ENCODE results near the gene MEIKIN. TPM values are rescaled to one million over a fixed set of nuclear protein-coding genes. Genes with fewer than 3 reads are reported as not detected.
A peak's percentile ranks its signal among the peaks of the same experiment; 100 is the strongest.

Gene MEIKIN
- total and polyA plus RNA-seq, 12 donors: 0.09 TPM; not detected in 11

DNA sequence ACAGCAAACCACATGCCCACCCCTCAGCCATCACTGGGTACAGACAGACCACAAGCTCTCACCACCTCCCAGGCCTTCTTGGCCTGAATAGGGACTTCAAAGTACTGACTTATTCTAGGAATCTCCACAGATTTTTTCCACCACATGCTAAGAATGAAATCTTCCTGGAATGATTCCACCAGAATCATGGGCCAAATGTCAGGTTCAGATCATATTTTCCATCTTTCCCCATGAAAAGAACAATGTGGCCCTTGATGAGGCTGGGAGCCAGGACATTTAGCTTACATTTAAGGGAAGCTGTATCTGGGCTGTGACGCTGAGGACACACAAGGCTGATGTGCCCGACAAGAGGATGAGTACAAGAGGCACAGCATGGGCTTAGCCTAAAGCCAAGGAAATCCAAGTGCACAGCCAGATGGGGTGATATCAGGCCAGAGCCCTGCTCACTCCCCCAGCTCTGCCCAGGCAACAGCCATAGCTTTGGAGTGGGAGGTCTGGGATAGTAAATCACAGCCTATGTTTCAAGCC is 37.8 kb upstream of the MEIKIN start:
- H3K27ac ChIP-seq: no peak overlapping the region
- TF ChIP-seq CTCF (IDR thresholded peaks at IDR 0.05): no peak
- intact Hi-C loops (cut with DNase I): no loop called here
- H3K36me3 ChIP-seq: no peaks in the 10 kb centered on the region
- no peaks in the 10 kb centered on the region for H3K9me3 ChIP-seq
- no peaks in the 10 kb centered on the region for H3K27me3 ChIP-seq
- no peak overlapping the region for H3K4me3 ChIP-seq
- H3K4me1 ChIP-seq: peaks cover 0 to 10% (median 0%) of the 10 kb centered on the region in 9 donors
- 52 to 58% methylated on average over 2 of the region's 2 CpGs for WGBS, 2 donors
- DNase-seq (no peak), ATAC-seq (peak in 3 of 8 donors; percentile 11 to 50 (median 36))

- Histone ChIP-seq H3K36me3 (no peaks in the 10 kb centered on the region), H3K27ac (no peak overlapping the region), H3K9me3 (no peaks in the 10 kb centered on the region), H3K4me1 (peaks cover 0 to 10% (median 0%) of the 10 kb centered on the region in 9 donors), H3K4me3 (no peak overlapping the region), H3K27me3 (no peaks in the 10 kb centered on the region)
- intact Hi-C loops (cut with DNase I): no loop called here
- no peak for ATAC-seq
- no peak for TF ChIP-seq CTCF (IDR thresholded peaks at IDR 0.05)
- no peak for DNase-seq
- WGBS, 2 donors: 78 to 81% methylated on average over 4 of the region's 4 CpGs
Observed at GRCh38 chr5:131981516-131981915, 36.1 kb upstream of the MEIKIN start.

- Histone ChIP-seq H3K4me1 (peaks cover 0 to 10% (median 0%) of the 10 kb centered on the region in 9 donors), H3K27ac (no peak overlapping the region), H3K4me3 (no peak overlapping the region), H3K36me3 (no peaks in the 10 kb centered on the region), H3K9me3 (no peaks in the 10 kb centered on the region), H3K27me3 (no peaks in the 10 kb centered on the region)
- no peak for ATAC-seq
- WGBS, 2 donors: 77 to 78% methylated on average over 4 of the region's 4 CpGs
- DNase-seq: no peak
- no peak for TF ChIP-seq CTCF (IDR thresholded peaks at IDR 0.05)
- intact Hi-C loops (cut with DNase I): no loop called here
Observed at GRCh38 chr5:131980696-131981095, 35.2 kb upstream of the MEIKIN start.

GRCh38 chr5:131979816-131980215 is 34.4 kb upstream of the MEIKIN start:
- TF ChIP-seq CTCF (IDR thresholded peaks at IDR 0.05): no peak
- WGBS, 2 donors: 64 to 88% methylated on average over 4 of the region's 4 CpGs
- intact Hi-C loops (cut with DNase I): no loop called here
- Histone ChIP-seq H3K4me3 (no peak overlapping the region), H3K27ac (no peak overlapping the region), H3K36me3 (no peaks in the 10 kb centered on the region), H3K27me3 (no peaks in the 10 kb centered on the region), H3K4me1 (peaks cover 0 to 10% (median 0%) of the 10 kb centered on the region in 9 donors), H3K9me3 (no peaks in the 10 kb centered on the region)
- DNase-seq (no peak), ATAC-seq (no peak)

All from heart right ventricle (tissue), 16 donors.